Osteocyte (in vitro differentiated cells): Measurements from ENCODE around the gene SUPT16H. TPM values are rescaled to one million over a fixed set of nuclear protein-coding genes. Genes with fewer than 3 reads are reported as not detected.

Experiments used
- DNase-seq: peaks from one replicate; pipeline ENCODE4 v3.0.0; 2021; ENCODE audit warnings: mixed read lengths; ENCODE audit not compliant: unreplicated experiment; ENCODE audit errors: extremely low spot score
- H3K27ac Mint-ChIP-seq: one replicate; pipeline ENCODE4 v1.8.0; 2021; ENCODE audit warnings: mild to moderate bottlenecking, mixed read lengths; ENCODE audit not compliant: unreplicated experiment
- H3K27me3 Mint-ChIP-seq: one replicate; pipeline ENCODE4 v1.8.0; 2021; ENCODE audit warnings: mixed read lengths; ENCODE audit not compliant: unreplicated experiment
- H3K36me3 Mint-ChIP-seq: one replicate; pipeline ENCODE4 v1.8.0; 2021; ENCODE audit warnings: mixed read lengths; ENCODE audit not compliant: unreplicated experiment
- H3K4me1 Mint-ChIP-seq: one replicate; pipeline ENCODE4 v1.8.0; 2021; ENCODE audit warnings: mixed read lengths; ENCODE audit not compliant: unreplicated experiment
- H3K4me3 Mint-ChIP-seq: one replicate; pipeline ENCODE4 v1.8.0; 2021; ENCODE audit warnings: mild to moderate bottlenecking, moderate library complexity, mixed read lengths; ENCODE audit not compliant: unreplicated experiment
- H3K9me3 Mint-ChIP-seq: one replicate; pipeline ENCODE4 v1.8.0; 2021; ENCODE audit warnings: mixed read lengths; ENCODE audit not compliant: unreplicated experiment
- long read RNA-seq: library from polyadenylated mRNA; unstranded; transcript quantifications from one replicate; pipeline ENCODE4 v2.0.0, GENCODE V29; 2021
- total RNA-seq: library from RNA; stranded (reverse); gene quantifications from 2 replicates; pipeline ENCODE4 v1.2.1, GENCODE V29; 2021
- TF ChIP-seq, protein P1 (sequence below): fragments of 200-600 bp; sonication (generic); IDR thresholded peaks from 2 replicates; pipeline ENCODE4 v1.5.0; 2021; ENCODE audit warnings: antibody characterized with exemption, mild to moderate bottlenecking, moderate library complexity

Gene SUPT16H
- total RNA-seq, result 82.5 and 85.6 TPM in 2 replicates
- long read RNA-seq, full-length matches to known transcripts, result 136 of 539 reads
- long read RNA-seq, partial matches to known transcripts, result 378 of 539 reads
- long read RNA-seq, other reads (novel, unspliced or antisense), result 25 of 539 reads

DNA sequence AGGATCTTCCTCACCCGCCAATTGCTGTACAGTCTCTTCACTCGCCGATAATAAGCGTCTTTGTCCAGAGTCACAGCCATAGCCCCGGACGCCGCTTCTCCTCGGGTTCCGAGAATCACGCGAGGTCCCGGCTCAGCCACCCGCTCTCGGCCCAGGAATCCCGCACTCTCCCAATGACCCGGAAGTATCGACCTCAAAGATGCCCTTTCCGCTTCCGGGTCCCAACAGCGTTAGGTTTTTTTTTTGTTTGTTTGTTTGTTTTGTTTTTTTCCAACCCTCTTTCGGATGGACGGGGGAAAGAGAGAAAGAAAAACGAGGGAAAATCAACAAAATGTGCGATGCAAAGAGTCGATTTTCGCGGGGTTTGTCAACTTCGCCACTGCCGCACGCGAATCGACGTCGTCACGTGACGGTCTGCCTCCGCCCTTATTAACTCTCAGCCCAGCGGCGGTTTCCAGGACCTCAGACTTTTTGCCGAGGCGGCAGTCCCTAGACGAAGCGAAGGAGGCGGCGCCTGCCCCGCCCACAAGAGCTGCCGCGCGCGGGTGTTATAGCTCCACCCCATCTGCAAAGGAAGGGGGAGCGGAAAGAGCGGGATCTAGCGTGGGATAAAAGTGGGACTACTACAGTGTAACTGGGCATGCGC, at the start of gene SUPT16H:
SUPT16H (minus strand) TSS at position 172 of the 646 bp plus-strand sequence; CDS start at position 80, 92 bp downstream.
- H3K4me3 Mint-ChIP-seq, result peak within 1 kb of the TSS; percentile 98

DNA sequence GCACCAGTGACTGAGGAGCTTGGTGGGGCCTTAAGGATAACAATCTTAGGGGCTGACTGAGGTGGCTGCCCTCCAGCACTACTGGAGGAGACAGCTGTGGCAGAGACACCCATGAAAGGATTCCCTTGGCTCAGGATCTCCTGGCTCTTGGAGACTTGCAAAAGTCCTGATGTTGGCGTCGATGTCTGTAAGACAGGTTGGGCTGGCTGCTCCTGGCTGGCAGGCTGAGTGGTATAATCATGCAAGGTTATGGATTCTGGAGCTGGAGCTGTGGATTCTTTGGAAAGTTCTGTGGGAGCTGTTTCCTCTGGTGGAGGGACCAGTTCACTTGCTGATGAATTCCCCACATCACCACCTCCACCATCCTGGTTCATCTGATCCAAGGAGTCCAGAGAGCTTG, 47.3 kb upstream of the SUPT16H start:
- no peaks in the 10 kb centered on the region for H3K9me3 Mint-ChIP-seq
- DNase-seq, result no peak
- TF ChIP-seq, protein P1, sequence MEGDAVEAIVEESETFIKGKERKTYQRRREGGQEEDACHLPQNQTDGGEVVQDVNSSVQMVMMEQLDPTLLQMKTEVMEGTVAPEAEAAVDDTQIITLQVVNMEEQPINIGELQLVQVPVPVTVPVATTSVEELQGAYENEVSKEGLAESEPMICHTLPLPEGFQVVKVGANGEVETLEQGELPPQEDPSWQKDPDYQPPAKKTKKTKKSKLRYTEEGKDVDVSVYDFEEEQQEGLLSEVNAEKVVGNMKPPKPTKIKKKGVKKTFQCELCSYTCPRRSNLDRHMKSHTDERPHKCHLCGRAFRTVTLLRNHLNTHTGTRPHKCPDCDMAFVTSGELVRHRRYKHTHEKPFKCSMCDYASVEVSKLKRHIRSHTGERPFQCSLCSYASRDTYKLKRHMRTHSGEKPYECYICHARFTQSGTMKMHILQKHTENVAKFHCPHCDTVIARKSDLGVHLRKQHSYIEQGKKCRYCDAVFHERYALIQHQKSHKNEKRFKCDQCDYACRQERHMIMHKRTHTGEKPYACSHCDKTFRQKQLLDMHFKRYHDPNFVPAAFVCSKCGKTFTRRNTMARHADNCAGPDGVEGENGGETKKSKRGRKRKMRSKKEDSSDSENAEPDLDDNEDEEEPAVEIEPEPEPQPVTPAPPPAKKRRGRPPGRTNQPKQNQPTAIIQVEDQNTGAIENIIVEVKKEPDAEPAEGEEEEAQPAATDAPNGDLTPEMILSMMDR, result no peak
- no peak overlapping the region for H3K4me3 Mint-ChIP-seq
- H3K4me1 Mint-ChIP-seq, result peaks cover 21% of the 10 kb centered on the region
- H3K27ac Mint-ChIP-seq, result no peak overlapping the region
- H3K27me3 Mint-ChIP-seq, result no peaks in the 10 kb centered on the region
- peaks cover 34% of the 10 kb centered on the region for H3K36me3 Mint-ChIP-seq

More for the DNA sequence above, at the start of gene SUPT16H:
- DNase-seq, result peak; percentile 98
- no peaks in the 10 kb centered on the region for H3K9me3 Mint-ChIP-seq
- H3K4me1 Mint-ChIP-seq, result peaks cover 29% of the 10 kb centered on the region
- H3K36me3 Mint-ChIP-seq, result peaks cover 14% of the 10 kb centered on the region
- peak within 1 kb of the TSS; percentile 100 for H3K27ac Mint-ChIP-seq
- no peaks in the 10 kb centered on the region for H3K27me3 Mint-ChIP-seq
- TF ChIP-seq, protein P1, result no peak

DNA sequence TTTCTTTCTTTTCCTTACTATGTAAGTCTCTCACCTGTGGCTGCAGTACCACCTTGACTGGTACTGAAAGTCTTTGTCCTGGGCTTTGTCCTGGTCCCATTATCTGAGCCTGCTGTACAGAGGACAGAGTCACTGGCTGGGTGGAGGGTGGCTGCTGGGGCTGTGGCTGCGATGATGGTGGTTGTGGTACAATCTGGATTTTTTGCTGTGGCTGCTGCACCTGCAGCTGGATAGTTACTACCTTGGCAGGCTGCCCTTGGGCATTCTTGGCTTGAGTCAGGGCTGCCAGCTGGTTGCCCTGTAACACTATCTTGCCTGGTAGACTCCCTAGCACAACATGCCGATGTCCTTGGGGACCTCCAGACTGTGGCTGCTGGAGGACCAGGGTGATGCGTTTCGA, 45.1 kb upstream of the SUPT16H start:
- Mint-ChIP-seq H3K4me3 (no peak overlapping the region), H3K27me3 (no peaks in the 10 kb centered on the region), H3K36me3 (peaks cover 38% of the 10 kb centered on the region), H3K4me1 (peaks cover 4% of the 10 kb centered on the region), H3K27ac (no peak overlapping the region), H3K9me3 (no peaks in the 10 kb centered on the region)
- TF ChIP-seq, protein P1, result no peak
- no peak for DNase-seq

DNA sequence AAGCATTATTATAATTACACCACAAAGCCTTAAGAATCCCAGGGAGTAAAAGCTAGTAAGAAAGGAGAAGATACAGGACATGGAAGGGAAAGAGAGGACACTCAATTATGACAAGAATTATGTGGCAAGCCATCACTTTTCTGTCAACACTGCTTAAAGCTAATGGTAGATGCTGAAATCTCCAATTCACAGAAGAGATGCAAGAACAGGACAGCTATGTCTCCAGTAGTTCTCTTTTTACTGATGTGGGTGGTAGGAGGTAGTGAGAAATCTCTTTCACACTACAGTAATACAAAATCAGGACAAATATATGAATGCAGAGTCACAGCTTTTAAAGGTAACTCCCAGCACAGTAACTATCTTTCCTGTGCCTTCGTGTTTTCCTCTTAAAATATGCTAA, 42.9 kb upstream of the SUPT16H start:
- TF ChIP-seq, protein P1, result no peak
- H3K4me1 Mint-ChIP-seq, result no peaks in the 10 kb centered on the region
- no peak overlapping the region for H3K4me3 Mint-ChIP-seq
- H3K36me3 Mint-ChIP-seq, result peaks cover 45% of the 10 kb centered on the region
- no peak for DNase-seq
- no peak overlapping the region for H3K27ac Mint-ChIP-seq
- H3K9me3 Mint-ChIP-seq, result no peaks in the 10 kb centered on the region
- no peaks in the 10 kb centered on the region for H3K27me3 Mint-ChIP-seq

DNA sequence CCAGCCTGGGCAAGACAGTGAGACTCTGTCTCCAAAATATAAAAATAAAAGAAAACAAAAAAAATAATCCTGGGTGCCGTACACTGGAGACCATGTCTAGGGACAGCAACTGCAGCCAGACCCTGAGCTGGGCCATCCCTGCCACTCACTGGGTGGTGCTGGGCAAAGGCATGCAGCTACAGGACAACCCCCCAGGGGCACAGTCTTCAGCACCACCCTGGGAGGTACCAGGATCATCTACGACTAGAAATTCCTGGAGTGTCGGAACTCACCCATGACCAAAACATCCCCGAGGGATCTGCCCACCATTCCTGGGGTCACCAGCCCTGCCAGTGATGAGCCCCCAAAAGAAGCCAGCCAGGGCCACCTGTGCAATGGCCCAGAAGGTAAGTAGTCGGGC, 35.7 kb upstream of the SUPT16H start:
- TF ChIP-seq, protein P1, result no peak
- H3K27ac Mint-ChIP-seq, result no peak overlapping the region
- H3K9me3 Mint-ChIP-seq, result no peaks in the 10 kb centered on the region
- peaks cover 44% of the 10 kb centered on the region for H3K36me3 Mint-ChIP-seq
- no peak for DNase-seq
- no peak overlapping the region for H3K4me3 Mint-ChIP-seq
- H3K4me1 Mint-ChIP-seq, result no peaks in the 10 kb centered on the region
- no peaks in the 10 kb centered on the region for H3K27me3 Mint-ChIP-seq
